ENCODE measurements around the gene ZNF750.

- TF ChIP-seq, protein P1, sequence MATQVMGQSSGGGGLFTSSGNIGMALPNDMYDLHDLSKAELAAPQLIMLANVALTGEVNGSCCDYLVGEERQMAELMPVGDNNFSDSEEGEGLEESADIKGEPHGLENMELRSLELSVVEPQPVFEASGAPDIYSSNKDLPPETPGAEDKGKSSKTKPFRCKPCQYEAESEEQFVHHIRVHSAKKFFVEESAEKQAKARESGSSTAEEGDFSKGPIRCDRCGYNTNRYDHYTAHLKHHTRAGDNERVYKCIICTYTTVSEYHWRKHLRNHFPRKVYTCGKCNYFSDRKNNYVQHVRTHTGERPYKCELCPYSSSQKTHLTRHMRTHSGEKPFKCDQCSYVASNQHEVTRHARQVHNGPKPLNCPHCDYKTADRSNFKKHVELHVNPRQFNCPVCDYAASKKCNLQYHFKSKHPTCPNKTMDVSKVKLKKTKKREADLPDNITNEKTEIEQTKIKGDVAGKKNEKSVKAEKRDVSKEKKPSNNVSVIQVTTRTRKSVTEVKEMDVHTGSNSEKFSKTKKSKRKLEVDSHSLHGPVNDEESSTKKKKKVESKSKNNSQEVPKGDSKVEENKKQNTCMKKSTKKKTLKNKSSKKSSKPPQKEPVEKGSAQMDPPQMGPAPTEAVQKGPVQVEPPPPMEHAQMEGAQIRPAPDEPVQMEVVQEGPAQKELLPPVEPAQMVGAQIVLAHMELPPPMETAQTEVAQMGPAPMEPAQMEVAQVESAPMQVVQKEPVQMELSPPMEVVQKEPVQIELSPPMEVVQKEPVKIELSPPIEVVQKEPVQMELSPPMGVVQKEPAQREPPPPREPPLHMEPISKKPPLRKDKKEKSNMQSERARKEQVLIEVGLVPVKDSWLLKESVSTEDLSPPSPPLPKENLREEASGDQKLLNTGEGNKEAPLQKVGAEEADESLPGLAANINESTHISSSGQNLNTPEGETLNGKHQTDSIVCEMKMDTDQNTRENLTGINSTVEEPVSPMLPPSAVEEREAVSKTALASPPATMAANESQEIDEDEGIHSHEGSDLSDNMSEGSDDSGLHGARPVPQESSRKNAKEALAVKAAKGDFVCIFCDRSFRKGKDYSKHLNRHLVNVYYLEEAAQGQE (IDR thresholded peaks at IDR 0.05; ENCODE audit: insufficient replicate concordance, low read depth): no peak
- TF ChIP-seq, protein P2, sequence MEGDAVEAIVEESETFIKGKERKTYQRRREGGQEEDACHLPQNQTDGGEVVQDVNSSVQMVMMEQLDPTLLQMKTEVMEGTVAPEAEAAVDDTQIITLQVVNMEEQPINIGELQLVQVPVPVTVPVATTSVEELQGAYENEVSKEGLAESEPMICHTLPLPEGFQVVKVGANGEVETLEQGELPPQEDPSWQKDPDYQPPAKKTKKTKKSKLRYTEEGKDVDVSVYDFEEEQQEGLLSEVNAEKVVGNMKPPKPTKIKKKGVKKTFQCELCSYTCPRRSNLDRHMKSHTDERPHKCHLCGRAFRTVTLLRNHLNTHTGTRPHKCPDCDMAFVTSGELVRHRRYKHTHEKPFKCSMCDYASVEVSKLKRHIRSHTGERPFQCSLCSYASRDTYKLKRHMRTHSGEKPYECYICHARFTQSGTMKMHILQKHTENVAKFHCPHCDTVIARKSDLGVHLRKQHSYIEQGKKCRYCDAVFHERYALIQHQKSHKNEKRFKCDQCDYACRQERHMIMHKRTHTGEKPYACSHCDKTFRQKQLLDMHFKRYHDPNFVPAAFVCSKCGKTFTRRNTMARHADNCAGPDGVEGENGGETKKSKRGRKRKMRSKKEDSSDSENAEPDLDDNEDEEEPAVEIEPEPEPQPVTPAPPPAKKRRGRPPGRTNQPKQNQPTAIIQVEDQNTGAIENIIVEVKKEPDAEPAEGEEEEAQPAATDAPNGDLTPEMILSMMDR (IDR thresholded peaks at IDR 0.05; ENCODE audit: insufficient read depth, low read length): no peak
- TF ChIP-seq GABPA (IDR thresholded peaks at IDR 0.05; ENCODE audit: low read depth): no peak
- no peak for TF ChIP-seq POLR2AphosphoS5 (IDR thresholded peaks at IDR 0.05; ENCODE audit: low read depth)
Observed at GRCh38 chr17:82871776-82872561, 32.1 kb upstream of the ZNF750 start.

Data from HL-60 (cell line).